ENCODE measurements around the gene POU6F1.
A peak's percentile ranks its signal among the peaks of the same experiment; 100 is the strongest.

POU6F1 gene

DNA sequence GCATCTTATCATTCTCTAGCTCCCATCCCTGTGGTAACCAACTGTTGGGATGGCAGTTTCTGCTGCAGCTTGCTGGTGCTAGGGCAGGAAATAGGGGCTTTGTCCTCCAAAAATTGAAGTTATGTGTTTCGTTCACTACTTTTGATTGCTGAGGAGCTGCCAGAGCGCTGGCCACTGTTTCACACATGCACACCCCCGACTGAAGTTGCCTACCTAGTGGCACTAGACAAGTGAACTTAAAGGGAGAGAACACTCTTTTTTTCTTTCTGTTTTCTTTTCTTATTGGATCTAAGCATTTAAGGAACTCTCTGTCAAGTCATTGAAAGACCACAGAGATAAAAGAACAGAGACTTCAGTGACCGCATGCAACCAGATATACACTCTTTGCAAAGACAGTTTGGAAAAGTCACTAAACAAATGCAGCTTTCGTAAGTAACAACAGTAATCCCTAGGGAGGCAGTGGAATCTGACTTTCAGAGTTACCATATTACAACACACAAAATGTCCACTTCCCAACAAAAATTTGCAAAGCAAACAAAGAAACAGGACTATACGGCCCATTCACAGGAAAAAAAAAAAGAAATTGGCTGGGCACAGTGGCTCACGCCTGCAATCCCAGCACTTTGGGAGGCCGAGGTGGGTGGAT, 56.9 kb downstream of the POU6F1 start:
- peak; percentile 93 for DNase-seq (ENCODE audit: low read depth)

DNA sequence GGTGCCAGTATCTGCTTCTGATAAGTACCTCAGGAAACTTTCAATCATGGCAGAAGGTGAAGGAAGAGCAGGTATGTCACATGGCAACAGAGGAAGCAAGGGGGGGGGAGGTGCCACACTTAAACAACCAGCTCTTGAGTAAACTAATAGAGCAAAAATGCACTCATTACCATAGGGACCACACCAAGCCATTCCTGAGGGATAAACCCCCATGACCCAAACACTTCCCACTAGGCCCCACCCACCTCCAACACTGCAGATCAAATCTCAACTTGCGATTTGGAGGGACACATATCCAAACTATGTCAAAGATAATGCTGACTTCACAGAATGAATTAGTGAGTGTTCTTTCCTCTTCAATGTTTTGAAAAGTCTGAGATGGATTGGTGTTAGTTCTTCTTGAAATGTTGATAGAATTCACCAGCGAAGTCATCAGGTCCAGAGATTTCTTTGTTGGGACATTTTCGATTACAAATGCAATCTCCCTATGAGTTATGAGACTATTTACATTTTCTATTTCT, 61.6 kb downstream of the POU6F1 start:
- DNase-seq (ENCODE audit: low read depth), result no peak

DNA sequence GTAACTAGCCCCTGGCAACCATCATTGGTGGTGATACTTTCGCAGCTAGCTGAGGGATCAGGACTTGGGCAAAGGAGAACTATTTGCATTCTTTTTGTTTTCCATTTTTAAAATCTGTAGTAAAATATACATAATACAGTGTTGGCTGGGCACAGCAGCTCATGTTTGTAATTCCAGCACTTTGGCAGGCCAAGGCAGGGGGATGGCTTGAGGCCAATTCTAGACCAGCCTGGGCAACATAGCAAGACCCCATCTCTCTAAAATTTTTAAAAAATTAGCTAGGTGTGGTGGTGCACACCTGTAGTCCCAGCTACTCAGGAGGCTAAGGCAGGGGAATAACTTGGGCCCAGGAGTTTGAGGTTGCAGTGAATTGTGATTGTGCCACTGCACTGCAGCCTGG, 64.9 kb downstream of the POU6F1 start:
- no peak for DNase-seq (ENCODE audit: low read depth)

DNA sequence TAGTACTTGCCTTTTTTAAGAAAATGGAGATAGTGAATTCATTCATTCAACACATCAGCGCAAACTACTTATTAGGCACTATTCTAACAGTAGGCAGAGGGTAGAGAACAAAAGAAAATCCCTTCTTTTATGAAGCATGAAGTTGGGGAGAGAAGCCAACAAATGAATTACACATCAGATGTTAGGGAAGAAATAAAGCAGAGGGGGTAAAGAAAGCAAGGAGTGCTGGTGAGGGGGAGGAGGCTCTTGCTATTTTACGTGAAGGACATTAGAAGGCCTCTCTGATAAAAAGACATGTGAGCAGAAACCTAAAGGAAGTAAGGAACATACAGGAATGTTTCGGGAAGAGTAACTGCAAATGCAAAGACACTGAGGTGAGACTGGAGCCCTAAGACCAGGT, 67.1 kb downstream of the POU6F1 start:
- DNase-seq (ENCODE audit: low read depth), result no peak

DNA sequence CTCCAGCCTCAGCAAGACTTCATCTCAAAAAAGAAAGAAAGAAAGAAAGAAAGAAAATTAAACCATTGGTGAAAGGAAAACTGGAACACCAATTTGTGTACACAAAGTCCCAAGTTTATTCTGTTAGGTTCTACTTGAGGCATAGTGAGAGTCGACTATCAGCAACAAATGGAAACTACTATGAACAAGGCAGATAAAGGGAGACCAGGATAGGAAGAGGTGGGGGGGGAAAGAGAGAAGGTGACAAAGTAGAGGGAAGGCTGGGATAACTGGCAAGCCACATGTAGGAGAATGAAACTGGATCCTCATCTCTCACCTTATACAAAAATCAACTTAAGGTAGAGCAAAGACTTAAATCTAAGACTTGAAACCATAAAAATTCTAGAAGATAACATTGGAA, 70.6 kb downstream of the POU6F1 start:
- no peak for DNase-seq (ENCODE audit: low read depth)

DNA sequence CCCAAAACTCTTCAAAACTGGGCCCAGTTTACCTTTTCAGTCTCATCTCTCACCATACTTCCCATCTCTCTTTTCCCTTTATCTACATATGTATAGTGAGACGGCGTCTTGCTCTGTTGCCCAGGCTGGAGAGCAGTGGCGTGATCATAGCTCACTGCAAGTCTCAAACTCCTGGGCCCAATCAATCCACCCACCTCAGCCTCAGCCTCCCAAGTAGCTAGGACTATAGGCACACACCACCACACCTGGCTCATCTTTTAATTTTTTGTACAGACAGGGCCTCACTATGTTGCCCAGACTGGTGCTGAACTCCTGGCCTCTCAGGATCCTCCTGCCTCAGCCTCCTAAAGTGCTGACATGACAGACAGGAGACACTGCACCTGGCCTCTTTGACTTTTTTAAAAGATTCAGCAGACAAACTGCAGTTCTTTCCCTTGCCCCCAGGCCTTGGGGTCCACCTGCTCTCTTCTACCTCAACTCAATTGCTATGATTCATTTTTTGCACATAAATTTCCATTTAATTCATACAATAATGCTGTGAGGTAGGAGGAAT, 78.5 kb downstream of the POU6F1 start:
- no peak for DNase-seq (ENCODE audit: low read depth)
